Pancreas (tissue), 10 donors: ENCODE results near the gene REN. TPM values are rescaled to one million over a fixed set of nuclear protein-coding genes. Genes with fewer than 3 reads are reported as not detected.

Source experiments
- ATAC-seq, 4 donors: fragments of 200-7000 bp; cut with Tn5 transposase; one replicate each; pipeline versions ENCODE4 v1.8.0 to v1.9.1; 2020; ENCODE audit warnings: mild to moderate bottlenecking in 4 of 4, moderate library complexity in 4 of 4
- DNase-seq, 6 donors: peaks; one replicate each; pipeline ENCODE4 v3.0.0-alpha.2; 2020
- FAIRE-seq: peaks from 2 replicates; lab custom pipeline; 2012; peaks lifted over from hg19 to GRCh38; lab: Jason Lieb, UNC
- H3K27ac ChIP-seq, 4 donors: fragments of 200-600 bp; sonication (generic); 1 replicate in 3 of 4; 2 replicates in 1 of 4; pipeline versions ENCODE4 v1.5.0 to v1.8.0; 2020
- H3K27me3 ChIP-seq, 4 donors: fragments of 200-600 bp; one replicate each; pipeline ENCODE4 v1.8.0; 2021
- H3K36me3 ChIP-seq, 3 donors: fragments of 200-600 bp; sonication (generic) in 1 of 3; one replicate each; pipeline versions ENCODE4 v1.5.0 to v1.8.0; 2020 to 2021
- H3K4me1 ChIP-seq, 3 donors: fragments of 200-600 bp; one replicate each; pipeline ENCODE4 v1.8.0; 2021
- H3K4me3 ChIP-seq, 4 donors: fragments of 200-600 bp; sonication (generic) in 2 of 4; one replicate each; pipeline versions ENCODE4 v1.5.0 to v1.8.0; 2020 to 2021
- H3K9me3 ChIP-seq, 4 donors: fragments of 200-600 bp; one replicate each; pipeline ENCODE4 v1.8.0; 2021
- CTCF ChIP-seq, 4 donors: fragments of 200-600 bp; sonication (generic) in 3 of 4; IDR thresholded peaks; one replicate each; pipeline versions ENCODE4 v1.5.0 to v1.8.0; 2021; ENCODE audit warnings: antibody characterized with exemption in 4 of 4
- WGBS, 2 donors: extraction: QIAGEN DNeasy Blood & Tissue Kit; methylation state at CpG; one replicate each; pipeline ENCODE4 v1.1.7; 2013; 5-methylcytosine and 5-hydroxymethylcytosine counted together
- intact Hi-C, 3 donors: fragments of 100-400 bp; cut with DNase I; formaldehyde crosslinking; loops; one replicate each; pipeline versions ENCODE4 v1.11.1 to v1.14.2; 2022
- polyA plus RNA-seq, 2 donors: library from polyadenylated mRNA; stranded (reverse); fragments of 200-250 nt; gene quantifications; one replicate each; pipeline ENCODE4 v1.2.3, GENCODE V29; 2013
- total RNA-seq, 6 donors: library from RNA; stranded (reverse); fragmentation: NEBNext Ultra II Directional in 4 of 6; extraction: Animal tissue kit (Norgen Biotek cat#: 25700) in 4 of 6; gene quantifications; one replicate each; pipeline versions ENCODE4 v1.2.1 to v1.2.4, GENCODE V29; 2021 to 2023
- donor health status: healthy with polysubstance abuse.
- donor health status: DM: no; HTN: no; CAD: no; lungs with moderate emphysema.
- donor health status: DM: no; HTN: no; CAD: no.
- donor health status: control.
- donor health status: control.
- donor health status: Bipolar disorder and iron deficiency.
- donor health status: DM: yes; HTN: yes; CAD: no.
- donor health status: DM: no; HTN: no; CAD: no.
- donor health status: DM: no; HTN: no; CAD: no.
- donor health status: DM: yes; HTN: yes; CAD: no.

REN gene
- total and polyA plus RNA-seq, 8 donors = 0.28 TPM; not detected in 7

- H3K36me3 ChIP-seq = peaks cover 0 to 12% (median 0%) of the 10 kb centered on the region in 3 donors
- DNase-seq = no peak
- no peak for TF ChIP-seq CTCF (IDR thresholded peaks at IDR 0.05)
- no peak overlapping the region for H3K4me3 ChIP-seq
- intact Hi-C loops = no loop called here
- WGBS, 2 donors = 87% methylated on average over 10 to 11 of the region's 11 CpGs
- FAIRE-seq = no peak
- H3K4me1 ChIP-seq = no peaks in the 10 kb centered on the region
- no peaks in the 10 kb centered on the region for H3K9me3 ChIP-seq
- ATAC-seq = no peak
- no peak overlapping the region for H3K27ac ChIP-seq
- H3K27me3 ChIP-seq = no peaks in the 10 kb centered on the region
These were observed 53.0 kb downstream of the REN start for GRCh38 chr1:204112876-204113730.

GRCh38 chr1:204110894-204111633 is 55.1 kb downstream of the REN start:
- ATAC-seq (no peak), DNase-seq (no peak), FAIRE-seq (no peak)
- 78 to 80% methylated on average over 5 of the region's 5 CpGs for WGBS, 2 donors
- Histone ChIP-seq H3K27ac (no peak overlapping the region), H3K9me3 (no peaks in the 10 kb centered on the region), H3K4me3 (no peak overlapping the region), H3K27me3 (no peaks in the 10 kb centered on the region), H3K36me3 (no peaks in the 10 kb centered on the region), H3K4me1 (no peaks in the 10 kb centered on the region)
- intact Hi-C loops = no loop called here
- TF ChIP-seq CTCF (IDR thresholded peaks at IDR 0.05) = no peak

- H3K9me3 ChIP-seq = no peaks in the 10 kb centered on the region
- peaks cover 5 to 11% (median 11%) of the 10 kb centered on the region in 3 donors for H3K4me1 ChIP-seq
- no peak for TF ChIP-seq CTCF (IDR thresholded peaks at IDR 0.05)
- intact Hi-C loops = no loop called here
- H3K4me3 ChIP-seq = no peak overlapping the region
- H3K27me3 ChIP-seq = no peaks in the 10 kb centered on the region
- no peaks in the 10 kb centered on the region for H3K36me3 ChIP-seq
- DNase-seq (no peak), FAIRE-seq (no peak), ATAC-seq (no peak)
- no peak overlapping the region for H3K27ac ChIP-seq
- whole genome bisulfite sequencing, 2 donors = 70 to 71% methylated on average over 21 of the region's 21 CpGs
These were observed 57.6 kb downstream of the REN start for GRCh38 chr1:204108312-204109141.

- Histone ChIP-seq H3K27ac (no peak overlapping the region), H3K27me3 (no peaks in the 10 kb centered on the region), H3K9me3 (no peaks in the 10 kb centered on the region), H3K36me3 (no peaks in the 10 kb centered on the region), H3K4me3 (no peak overlapping the region), H3K4me1 (peaks cover 6 to 16% (median 14%) of the 10 kb centered on the region in 3 donors)
- no peak for TF ChIP-seq CTCF (IDR thresholded peaks at IDR 0.05)
- FAIRE-seq = no peak
- intact Hi-C loops = no loop called here
- DNase-seq = no peak
- 88 to 89% methylated on average over 2 of the region's 2 CpGs for WGBS, 2 donors
- ATAC-seq = no peak
These were observed 58.2 kb downstream of the REN start for GRCh38 chr1:204107892-204108291.
